ENCODE measurements around the gene REEP3. TPM values are rescaled to one million over a fixed set of nuclear protein-coding genes. Genes with fewer than 3 reads are reported as not detected.

REEP3 gene
- total RNA-seq, 1 experiment from 2014 or later: 18.5 TPM

- no peak for DNase-seq
Observed at GRCh38 chr10:63588436-63589167, 67.4 kb downstream of the REEP3 start.

DNA sequence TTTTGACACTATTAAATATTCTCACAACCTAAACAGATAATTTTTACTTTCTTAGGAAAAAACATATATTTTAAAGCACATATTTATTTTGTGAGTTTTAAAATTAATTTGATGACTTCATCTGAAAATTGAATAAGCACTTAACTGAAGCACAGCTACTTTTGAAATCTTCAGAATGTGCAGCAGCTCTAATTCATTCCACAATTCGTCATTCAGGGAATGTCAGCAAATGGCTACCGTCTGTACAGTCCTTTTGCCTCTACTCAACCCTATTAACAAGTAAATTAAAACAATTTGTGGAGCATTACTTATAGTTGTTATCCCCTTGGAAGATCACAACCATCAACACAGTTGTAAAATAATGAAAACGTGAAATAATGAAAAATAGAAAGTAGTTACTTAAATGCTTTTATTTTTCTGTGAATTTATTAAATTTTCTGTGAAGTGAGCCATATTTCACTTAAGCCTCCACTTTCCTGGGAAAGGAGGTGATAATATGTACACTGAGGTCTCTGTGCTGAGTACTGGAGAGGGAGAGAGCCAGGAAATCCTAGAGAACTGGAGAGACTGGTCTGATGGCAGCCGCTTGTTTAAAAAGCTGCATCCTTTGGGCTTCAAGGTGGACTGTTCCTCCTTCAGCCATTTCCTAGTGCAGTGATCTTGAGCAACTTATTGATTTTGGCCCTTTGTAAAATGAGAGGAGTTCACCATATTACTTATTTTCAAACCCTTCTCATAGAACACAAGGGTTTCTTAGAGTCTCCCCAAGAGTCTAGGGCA is 70.6 kb downstream of the REEP3 start:
- H3K36me3 ChIP-seq: peaks cover 8% of the 10 kb centered on the region
- DNase-seq: no peak
- H3K4me3 ChIP-seq: no peak overlapping the region
- H3K27me3 ChIP-seq: no peaks in the 10 kb centered on the region
- H3K9me3 ChIP-seq: no peaks in the 10 kb centered on the region

More at GRCh38 chr10:63588436-63589167, 67.4 kb downstream of the REEP3 start:
- Histone ChIP-seq H3K36me3 (no peaks in the 10 kb centered on the region), H3K9me3 (no peaks in the 10 kb centered on the region), H3K4me3 (no peak overlapping the region), H3K27me3 (no peaks in the 10 kb centered on the region)

GRCh38 chr10:63593576-63593975 is 72.4 kb downstream of the REEP3 start:
- no peak for DNase-seq
- Histone ChIP-seq H3K36me3 (peaks cover 15% of the 10 kb centered on the region), H3K9me3 (no peaks in the 10 kb centered on the region), H3K4me3 (no peak overlapping the region), H3K27me3 (no peaks in the 10 kb centered on the region)

GRCh38 chr10:63595072-63595471 is 73.9 kb downstream of the REEP3 start:
- Histone ChIP-seq H3K4me3 (no peak overlapping the region), H3K9me3 (no peaks in the 10 kb centered on the region), H3K36me3 (peaks cover 15% of the 10 kb centered on the region), H3K27me3 (no peaks in the 10 kb centered on the region)
- DNase-seq: no peak

DNA sequence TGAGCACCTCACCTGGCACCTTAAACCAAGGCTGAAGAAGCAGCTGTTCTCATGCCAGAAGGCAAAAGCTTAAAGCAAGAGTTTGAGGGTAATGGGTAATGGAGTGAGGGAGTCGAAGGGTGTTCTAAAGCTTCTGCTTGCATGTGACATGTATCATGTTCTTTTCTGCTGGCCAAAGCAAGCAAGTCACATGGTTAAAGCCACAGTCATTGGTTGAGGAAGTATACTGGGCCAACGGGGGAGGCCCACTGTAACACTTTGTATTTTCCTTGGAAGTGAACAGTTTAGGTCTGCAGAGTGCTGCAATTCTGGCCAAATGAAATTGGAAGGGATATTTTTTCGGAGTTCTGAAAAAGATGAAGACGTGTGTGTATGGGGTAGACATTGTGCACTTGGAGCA is 75.7 kb downstream of the REEP3 start:
- no peak for DNase-seq
- H3K27me3 ChIP-seq: no peaks in the 10 kb centered on the region
- peaks cover 18% of the 10 kb centered on the region for H3K36me3 ChIP-seq
- no peak overlapping the region for H3K4me3 ChIP-seq
- H3K9me3 ChIP-seq: no peaks in the 10 kb centered on the region

GRCh38 chr10:63600540-63600939 is 79.3 kb downstream of the REEP3 start:
- H3K9me3 ChIP-seq: no peaks in the 10 kb centered on the region
- no peak overlapping the region for H3K4me3 ChIP-seq
- no peaks in the 10 kb centered on the region for H3K27me3 ChIP-seq
- H3K36me3 ChIP-seq: peaks cover 16% of the 10 kb centered on the region
- DNase-seq: no peak

DNA sequence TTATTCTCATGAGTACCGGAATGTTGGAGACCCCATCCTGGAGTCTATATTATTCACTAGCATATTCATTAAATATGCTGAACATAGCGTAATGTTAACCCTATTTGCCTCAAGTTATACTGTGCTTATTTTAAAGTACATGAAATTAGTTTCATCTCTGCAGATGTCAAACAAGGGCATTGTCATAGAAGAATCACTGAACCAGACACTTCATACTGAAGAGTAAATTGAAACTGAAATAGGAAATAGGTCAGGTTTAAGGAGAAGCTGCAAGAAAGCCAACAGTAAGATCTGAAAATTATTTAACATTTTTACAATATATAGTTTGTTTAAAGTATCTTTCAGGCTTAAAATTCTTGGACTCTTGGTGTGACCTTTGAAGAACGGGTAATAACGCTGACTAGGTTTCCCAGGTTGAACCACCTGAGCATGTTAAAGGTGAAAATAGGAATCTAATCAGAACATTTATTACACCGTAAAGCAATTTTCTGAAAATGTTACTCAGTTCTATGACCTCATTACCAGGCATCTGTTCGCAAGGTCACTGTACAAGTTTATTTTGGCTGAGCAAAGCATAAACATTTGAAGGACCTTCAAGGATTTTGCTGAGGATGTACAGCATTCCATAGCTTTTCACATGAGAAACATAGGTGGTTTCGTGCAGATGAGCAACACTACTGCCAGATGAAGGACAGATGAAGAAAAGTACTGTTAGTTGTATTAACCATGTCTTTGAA is 82.7 kb downstream of the REEP3 start:
- Histone ChIP-seq H3K9me3 (no peaks in the 10 kb centered on the region), H3K36me3 (peaks cover 3% of the 10 kb centered on the region), H3K4me3 (no peak overlapping the region), H3K27me3 (no peaks in the 10 kb centered on the region)
- DNase-seq: no peak

- Histone ChIP-seq H3K9me3 (no peaks in the 10 kb centered on the region), H3K27me3 (no peaks in the 10 kb centered on the region), H3K36me3 (peaks cover 3% of the 10 kb centered on the region), H3K4me3 (no peak overlapping the region)
- DNase-seq: no peak
Observed at GRCh38 chr10:63605197-63605967, 84.2 kb downstream of the REEP3 start.

GRCh38 chr10:63608511-63608910 is 87.3 kb downstream of the REEP3 start:
- Histone ChIP-seq H3K9me3 (no peaks in the 10 kb centered on the region), H3K27me3 (no peaks in the 10 kb centered on the region), H3K36me3 (no peaks in the 10 kb centered on the region; the same call in none of the 2 replicates), H3K4me3 (no peak overlapping the region)
- DNase-seq: no peak

DNA sequence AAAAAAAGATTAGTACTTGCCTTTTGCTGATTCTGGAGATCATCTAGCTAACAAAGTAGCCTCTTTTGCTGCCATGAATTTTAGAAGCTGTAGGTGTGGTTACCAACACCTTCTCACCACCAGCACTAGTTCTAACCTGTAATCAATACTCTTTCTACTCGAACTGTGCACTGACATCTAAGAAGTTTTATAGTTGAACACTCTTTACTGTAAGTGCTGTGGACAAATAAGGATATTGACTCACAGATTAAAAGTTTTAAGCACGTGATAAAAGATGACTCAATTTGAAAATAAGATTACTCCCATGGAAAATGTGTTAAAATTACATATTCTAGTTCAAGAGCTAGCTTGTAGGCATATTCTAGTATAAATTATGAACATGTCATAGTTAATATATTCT is 89.9 kb downstream of the REEP3 start:
- no peak for DNase-seq
- Histone ChIP-seq H3K9me3 (no peaks in the 10 kb centered on the region), H3K36me3 (peaks cover 3% of the 10 kb centered on the region; the same call in 1 of the 2 replicates), H3K4me3 (no peak overlapping the region), H3K27me3 (no peaks in the 10 kb centered on the region)

- no peaks in the 10 kb centered on the region for H3K27me3 ChIP-seq
- H3K4me3 ChIP-seq: no peak overlapping the region
- no peak for DNase-seq
- peaks cover 3% of the 10 kb centered on the region; the same call in 1 of the 2 replicates for H3K36me3 ChIP-seq
- H3K9me3 ChIP-seq: no peaks in the 10 kb centered on the region
Observed at GRCh38 chr10:63614371-63614891, 93.2 kb downstream of the REEP3 start.

- H3K4me3 ChIP-seq: no peak overlapping the region
- H3K36me3 ChIP-seq: peaks cover 5% of the 10 kb centered on the region
- H3K27me3 ChIP-seq: no peaks in the 10 kb centered on the region
- no peaks in the 10 kb centered on the region for H3K9me3 ChIP-seq
- no peak for DNase-seq
Observed at GRCh38 chr10:63618552-63618951, 97.4 kb downstream of the REEP3 start.

GRCh38 chr10:63619426-63619825 is 98.2 kb downstream of the REEP3 start:
- DNase-seq: no peak
- Histone ChIP-seq H3K4me3 (no peak overlapping the region), H3K9me3 (no peaks in the 10 kb centered on the region), H3K27me3 (no peaks in the 10 kb centered on the region), H3K36me3 (peaks cover 5% of the 10 kb centered on the region)

DNA sequence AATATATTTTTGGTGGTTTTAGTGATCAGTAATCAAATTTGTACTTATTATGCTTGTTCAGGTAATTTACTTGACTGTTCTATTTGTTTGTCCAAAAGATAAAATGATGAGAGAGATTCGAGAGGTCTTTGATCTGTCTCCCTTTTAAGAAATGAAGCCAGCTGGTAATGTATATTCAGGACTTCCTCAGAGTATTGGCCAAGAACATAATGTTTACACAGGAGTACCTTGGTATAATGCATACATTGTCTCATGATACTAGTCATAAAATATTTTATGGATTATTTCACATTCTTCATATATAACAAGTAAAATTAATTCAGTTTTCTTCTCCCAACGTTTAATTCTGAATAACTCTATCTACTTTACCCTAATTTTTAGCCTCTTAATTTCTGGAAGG is 100.9 kb downstream of the REEP3 start:
- DNase-seq: no peak
- Histone ChIP-seq H3K27me3 (no peaks in the 10 kb centered on the region), H3K36me3 (peaks cover 2% of the 10 kb centered on the region; the same call in 1 of the 2 replicates), H3K9me3 (no peaks in the 10 kb centered on the region), H3K4me3 (no peak overlapping the region)

GRCh38 chr10:63624701-63625100 is 103.5 kb downstream of the REEP3 start:
- Histone ChIP-seq H3K4me3 (no peak overlapping the region), H3K9me3 (no peaks in the 10 kb centered on the region), H3K36me3 (peaks cover 2% of the 10 kb centered on the region; the same call in 1 of the 2 replicates), H3K27me3 (no peaks in the 10 kb centered on the region)
- DNase-seq: no peak

- Histone ChIP-seq H3K9me3 (no peaks in the 10 kb centered on the region), H3K4me3 (no peak overlapping the region), H3K36me3 (no peaks in the 10 kb centered on the region), H3K27me3 (no peaks in the 10 kb centered on the region)
- no peak for DNase-seq
Observed at GRCh38 chr10:63627396-63627795, 106.2 kb downstream of the REEP3 start.

All from MG63 (cell line).